GM19023 (cell line): Measurements from ENCODE around the gene BPIFA1.

Experiments used
- ATAC-seq: cut with Tn5 transposase; IDR thresholded peaks from one replicate; pipeline ENCODE4 v1.9.1; 2021; ENCODE audit warnings: mild to moderate bottlenecking, moderate library complexity; ENCODE audit not compliant: unreplicated experiment

The BPIFA1 gene

GRCh38 chr20:33239979-33240736 lies 4.4 kb downstream of the BPIFA1 start:
- no peak for ATAC-seq

- no peak for ATAC-seq
These were observed 5.1 kb downstream of the BPIFA1 start for GRCh38 chr20:33240923-33241322.

- ATAC-seq: no peak
These were observed 6.7 kb downstream of the BPIFA1 start for GRCh38 chr20:33242319-33243100.

GRCh38 chr20:33246077-33246476 lies 10.3 kb downstream of the BPIFA1 start:
- ATAC-seq: no peak

GRCh38 chr20:33249456-33249855 lies 13.7 kb downstream of the BPIFA1 start:
- no peak for ATAC-seq

- ATAC-seq: no peak
These were observed 14.9 kb downstream of the BPIFA1 start for GRCh38 chr20:33250666-33251065.

GRCh38 chr20:33251496-33251895 lies 15.7 kb downstream of the BPIFA1 start:
- ATAC-seq: no peak

- no peak for ATAC-seq
These were observed 16.7 kb downstream of the BPIFA1 start for GRCh38 chr20:33252460-33252859.

- ATAC-seq: no peak
These were observed 19.2 kb downstream of the BPIFA1 start for GRCh38 chr20:33255005-33255404.

- no peak for ATAC-seq
These were observed 21.4 kb downstream of the BPIFA1 start for GRCh38 chr20:33257237-33257636.

GRCh38 chr20:33259371-33259770 lies 23.6 kb downstream of the BPIFA1 start:
- no peak for ATAC-seq

GRCh38 chr20:33261465-33261864 lies 25.7 kb downstream of the BPIFA1 start:
- ATAC-seq: no peak

- no peak for ATAC-seq
These were observed 26.9 kb downstream of the BPIFA1 start for GRCh38 chr20:33262658-33263065.

- ATAC-seq: no peak
These were observed 28.0 kb downstream of the BPIFA1 start for GRCh38 chr20:33263784-33264183.

GRCh38 chr20:33267701-33268100 lies 31.9 kb downstream of the BPIFA1 start:
- ATAC-seq: no peak

GRCh38 chr20:33272155-33272873 lies 36.5 kb downstream of the BPIFA1 start:
- no peak for ATAC-seq

GRCh38 chr20:33273117-33273851 lies 37.5 kb downstream of the BPIFA1 start:
- no peak for ATAC-seq

- ATAC-seq: no peak
These were observed 39.4 kb downstream of the BPIFA1 start for GRCh38 chr20:33275215-33275614.

- ATAC-seq: no peak
These were observed 40.1 kb downstream of the BPIFA1 start for GRCh38 chr20:33275871-33276270.

- no peak for ATAC-seq
These were observed 40.7 kb downstream of the BPIFA1 start for GRCh38 chr20:33276303-33277113.
